Tibial nerve (tissue), 4 donors: Measurements from ENCODE around the gene CHL1.

Experiments used
- EP300 ChIP-seq, 2 donors: sonication (generic); formaldehyde crosslinking; IDR thresholded peaks; one replicate each; pipeline ENCODE4 v1.6.1; 2017; ENCODE audit warnings: antibody characterized with exemption in 2 of 2, mild to moderate bottlenecking in 1 of 2
- POLR2A ChIP-seq, 2 donors: fragments of 450-650 bp; IDR thresholded peaks; one replicate each; pipeline ENCODE4 v1.6.1; 2017; ENCODE audit warnings: antibody characterized with exemption in 2 of 2, mild to moderate bottlenecking in 2 of 2, moderate library complexity in 2 of 2
- TF ChIP-seq, protein P1 (sequence below), 5 experiments: fragments of 200-600 bp in 3 of 5; fragments of 450-650 bp in 2 of 5; sonication (generic) in 3 of 5; IDR thresholded peaks; one replicate each; pipeline ENCODE4 v1.5.1; 2016 to 2019; ENCODE audit warnings: antibody characterized with exemption in 5 of 5, mild to moderate bottlenecking in 3 of 5, moderate library complexity in 2 of 5

DNA sequence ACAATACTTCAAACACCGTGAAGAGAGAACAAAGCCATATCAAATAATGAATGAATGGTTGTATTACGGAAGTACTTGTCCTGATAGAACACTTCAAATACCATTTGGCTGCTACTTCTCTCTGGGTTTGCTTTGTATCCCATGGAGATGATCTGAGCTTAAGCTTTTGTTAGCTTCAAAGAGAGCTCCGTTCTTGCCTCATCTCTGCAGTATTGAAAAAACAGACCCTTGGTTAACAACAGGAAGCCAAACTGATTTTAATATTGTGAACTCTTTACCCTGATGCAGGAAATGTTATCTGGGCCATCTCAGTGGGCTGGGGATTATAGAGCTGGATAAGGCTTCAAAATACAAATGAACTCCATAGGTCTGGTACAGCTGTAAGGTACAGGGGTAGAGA, 101.0 kb downstream of the CHL1 start:
- TF ChIP-seq, protein P1, sequence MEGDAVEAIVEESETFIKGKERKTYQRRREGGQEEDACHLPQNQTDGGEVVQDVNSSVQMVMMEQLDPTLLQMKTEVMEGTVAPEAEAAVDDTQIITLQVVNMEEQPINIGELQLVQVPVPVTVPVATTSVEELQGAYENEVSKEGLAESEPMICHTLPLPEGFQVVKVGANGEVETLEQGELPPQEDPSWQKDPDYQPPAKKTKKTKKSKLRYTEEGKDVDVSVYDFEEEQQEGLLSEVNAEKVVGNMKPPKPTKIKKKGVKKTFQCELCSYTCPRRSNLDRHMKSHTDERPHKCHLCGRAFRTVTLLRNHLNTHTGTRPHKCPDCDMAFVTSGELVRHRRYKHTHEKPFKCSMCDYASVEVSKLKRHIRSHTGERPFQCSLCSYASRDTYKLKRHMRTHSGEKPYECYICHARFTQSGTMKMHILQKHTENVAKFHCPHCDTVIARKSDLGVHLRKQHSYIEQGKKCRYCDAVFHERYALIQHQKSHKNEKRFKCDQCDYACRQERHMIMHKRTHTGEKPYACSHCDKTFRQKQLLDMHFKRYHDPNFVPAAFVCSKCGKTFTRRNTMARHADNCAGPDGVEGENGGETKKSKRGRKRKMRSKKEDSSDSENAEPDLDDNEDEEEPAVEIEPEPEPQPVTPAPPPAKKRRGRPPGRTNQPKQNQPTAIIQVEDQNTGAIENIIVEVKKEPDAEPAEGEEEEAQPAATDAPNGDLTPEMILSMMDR (IDR thresholded peaks at IDR 0.05): no peak
- TF ChIP-seq EP300 (IDR thresholded peaks at IDR 0.05): no peak
- TF ChIP-seq POLR2A (IDR thresholded peaks at IDR 0.05): no peak
